GM12864 (cell line): ENCODE data around the gene DAB2.

Source experiments
- DNase-seq: peaks from one replicate; pipeline ENCODE4 v3.0.0-alpha.2; 2011; ENCODE audit warnings: low read depth
- H3K4me3 ChIP-seq: 2 replicates; pipeline ENCODE4 v1.5.1; 2011; ENCODE audit warnings: mild to moderate bottlenecking, low read depth, low read length, control low read depth
- TF ChIP-seq, protein P1 (sequence below): IDR thresholded peaks from 2 replicates; pipeline ENCODE4 v1.5.1; 2011; ENCODE audit warnings: low read depth, mild to moderate bottlenecking, moderate library complexity, low read length, control low read depth, inconsistent platforms; ENCODE audit errors: missing control alignments

The DAB2 gene

DNA sequence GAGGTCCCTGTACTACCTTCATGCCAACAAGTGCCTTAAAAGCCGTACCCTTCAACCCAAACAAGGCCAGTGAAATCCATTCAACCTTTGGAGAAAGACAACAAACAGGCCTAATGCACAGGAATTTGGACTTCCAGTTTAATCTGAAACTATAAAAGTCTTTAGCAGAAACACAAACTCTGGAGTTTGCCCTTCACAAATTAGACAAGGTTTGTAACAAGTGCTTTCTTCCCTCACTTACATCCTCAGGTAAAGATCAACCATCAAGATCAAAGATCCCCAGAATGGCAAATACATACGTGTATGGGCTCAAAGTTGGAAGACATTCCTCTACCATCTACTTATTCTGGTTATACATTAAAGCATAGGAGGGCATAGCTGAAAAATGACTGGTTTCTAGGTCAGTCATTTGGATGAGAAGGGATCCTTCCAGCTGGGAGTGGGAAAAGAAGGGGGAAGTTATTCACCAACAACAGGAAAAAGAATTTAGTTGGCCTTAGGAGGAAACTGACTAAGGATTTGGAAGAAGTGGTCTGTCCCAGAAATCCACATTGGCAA, 2.0 kb downstream of the DAB2 start:
- TF ChIP-seq, protein P1, sequence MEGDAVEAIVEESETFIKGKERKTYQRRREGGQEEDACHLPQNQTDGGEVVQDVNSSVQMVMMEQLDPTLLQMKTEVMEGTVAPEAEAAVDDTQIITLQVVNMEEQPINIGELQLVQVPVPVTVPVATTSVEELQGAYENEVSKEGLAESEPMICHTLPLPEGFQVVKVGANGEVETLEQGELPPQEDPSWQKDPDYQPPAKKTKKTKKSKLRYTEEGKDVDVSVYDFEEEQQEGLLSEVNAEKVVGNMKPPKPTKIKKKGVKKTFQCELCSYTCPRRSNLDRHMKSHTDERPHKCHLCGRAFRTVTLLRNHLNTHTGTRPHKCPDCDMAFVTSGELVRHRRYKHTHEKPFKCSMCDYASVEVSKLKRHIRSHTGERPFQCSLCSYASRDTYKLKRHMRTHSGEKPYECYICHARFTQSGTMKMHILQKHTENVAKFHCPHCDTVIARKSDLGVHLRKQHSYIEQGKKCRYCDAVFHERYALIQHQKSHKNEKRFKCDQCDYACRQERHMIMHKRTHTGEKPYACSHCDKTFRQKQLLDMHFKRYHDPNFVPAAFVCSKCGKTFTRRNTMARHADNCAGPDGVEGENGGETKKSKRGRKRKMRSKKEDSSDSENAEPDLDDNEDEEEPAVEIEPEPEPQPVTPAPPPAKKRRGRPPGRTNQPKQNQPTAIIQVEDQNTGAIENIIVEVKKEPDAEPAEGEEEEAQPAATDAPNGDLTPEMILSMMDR, result no peak
- no peak overlapping the region for H3K4me3 ChIP-seq

DNA sequence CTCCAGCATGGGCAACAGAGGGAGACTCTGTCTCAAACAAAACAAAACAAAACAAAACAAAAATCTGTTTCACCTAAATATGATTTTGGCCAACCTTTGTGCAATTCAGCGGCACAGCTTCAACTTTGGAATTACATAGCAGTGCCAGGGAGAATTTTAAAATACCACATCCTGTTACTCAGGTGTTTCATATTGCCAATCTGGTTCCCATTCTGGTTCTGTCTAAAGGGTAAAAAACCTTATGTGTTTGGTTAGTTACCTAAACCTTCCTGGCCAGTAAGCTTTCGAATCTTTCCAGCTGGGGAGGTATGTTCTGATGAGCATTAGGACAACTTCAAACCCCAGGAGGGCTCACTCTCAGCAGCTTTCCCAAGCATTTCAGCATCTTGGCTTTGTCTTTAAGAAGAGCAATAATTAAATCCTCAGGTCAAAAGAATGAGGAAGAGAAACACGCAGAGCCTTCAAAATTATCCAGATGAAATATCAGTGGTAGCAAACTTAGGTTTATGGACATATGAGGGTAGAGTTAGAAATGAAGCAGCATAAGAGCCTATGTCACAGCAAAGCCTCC, 2.7 kb downstream of the DAB2 start:
- DNase-seq, result no peak
- H3K4me3 ChIP-seq, result no peak overlapping the region

More for the DNA sequence above, 2.0 kb downstream of the DAB2 start:
- no peak for DNase-seq

DNA sequence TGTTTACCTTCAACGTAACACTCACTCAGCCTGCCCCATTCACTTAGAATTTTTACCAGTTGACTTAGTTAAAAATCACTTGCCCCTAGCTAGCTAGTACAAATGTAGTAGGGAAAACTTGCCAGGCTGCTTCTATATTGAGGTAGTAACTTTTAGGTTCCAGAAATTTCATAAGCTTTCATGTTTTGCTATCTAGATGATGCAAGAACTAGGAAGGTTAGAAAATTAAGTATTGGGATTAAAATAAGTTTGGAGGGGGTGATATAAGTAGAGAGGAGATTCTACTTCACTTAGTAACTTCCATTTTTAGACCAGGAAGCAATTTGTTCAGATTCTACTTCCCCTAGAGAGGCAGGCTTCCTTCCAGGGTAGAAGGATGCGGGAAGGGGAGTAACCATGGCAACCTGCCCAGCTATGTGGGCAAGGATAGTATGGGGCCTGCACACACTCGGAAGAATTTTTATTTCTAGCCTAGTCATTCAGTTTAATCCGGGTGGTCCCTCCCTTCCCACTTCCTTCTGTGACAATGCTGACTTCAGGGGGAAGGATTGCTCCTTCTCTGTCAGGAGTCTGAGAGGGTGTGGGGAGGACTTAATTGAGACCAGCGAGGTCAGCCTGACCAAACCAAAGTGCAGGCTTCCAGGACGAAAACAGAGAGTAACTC, 4.2 kb downstream of the DAB2 start:
- no peak for DNase-seq
- H3K4me3 ChIP-seq, result no peak overlapping the region

More for the DNA sequence above, 2.7 kb downstream of the DAB2 start:
- TF ChIP-seq, protein P1, result no peak

DNA sequence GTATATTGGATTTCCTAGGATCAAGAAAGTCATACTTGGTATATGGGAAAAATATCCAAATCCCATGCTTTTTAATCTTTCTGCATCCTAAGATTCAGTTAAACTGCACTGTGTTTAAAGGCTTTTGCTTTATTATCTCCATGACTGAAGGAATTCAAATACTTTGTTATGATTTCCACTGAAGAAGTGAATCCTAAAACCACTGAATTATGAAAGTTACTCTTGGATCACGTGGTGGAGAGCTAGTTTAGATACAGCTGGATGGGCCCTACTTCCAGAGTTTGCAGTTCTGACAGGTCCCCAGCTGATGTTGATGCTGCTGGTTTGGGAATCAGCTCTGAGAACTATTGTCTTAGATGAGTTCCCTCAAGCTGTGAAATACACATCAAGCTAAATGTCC, 5.0 kb downstream of the DAB2 start:
- DNase-seq, result no peak
- no peak overlapping the region for H3K4me3 ChIP-seq
- TF ChIP-seq, protein P1, result no peak

More for the DNA sequence above, 4.2 kb downstream of the DAB2 start:
- TF ChIP-seq, protein P1, result no peak

DNA sequence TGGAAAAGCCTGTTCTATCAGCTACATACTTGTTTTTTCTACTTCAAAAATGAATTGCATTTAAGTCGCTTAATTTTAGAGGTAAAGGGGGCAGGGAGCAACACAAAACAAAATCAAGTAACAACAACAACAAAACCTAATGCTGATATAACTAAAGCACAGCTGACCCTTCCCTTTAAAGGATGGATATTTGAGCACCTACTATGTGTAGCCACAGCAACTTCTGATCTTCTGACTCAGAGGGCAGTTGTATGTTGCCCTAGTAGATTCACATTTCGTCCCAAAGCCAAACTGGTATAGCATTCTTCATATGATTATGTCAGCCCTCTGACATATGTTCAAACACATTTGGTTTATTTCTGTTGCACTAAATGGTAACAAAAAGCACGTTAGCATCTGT, 6.8 kb downstream of the DAB2 start:
- TF ChIP-seq, protein P1, result no peak
- no peak for DNase-seq
- no peak overlapping the region for H3K4me3 ChIP-seq

DNA sequence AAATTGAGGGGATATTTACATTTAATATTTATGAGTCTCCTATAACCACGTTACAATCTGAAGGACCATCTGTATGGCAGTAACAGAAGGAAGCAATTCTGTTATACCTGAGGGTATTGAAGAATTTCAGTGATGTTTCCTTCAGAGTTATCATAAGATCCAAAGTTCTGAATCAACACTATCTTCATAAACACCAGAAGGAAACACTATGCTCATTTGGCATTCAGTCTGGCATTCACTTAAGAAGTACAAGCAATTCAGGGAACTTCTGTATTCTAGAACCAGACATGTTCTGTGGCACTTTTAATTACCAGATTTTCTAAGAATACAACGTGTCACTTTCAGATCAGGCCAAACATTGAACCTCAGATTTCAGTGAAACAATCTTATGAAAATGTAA, 9.6 kb downstream of the DAB2 start:
- H3K4me3 ChIP-seq, result no peak overlapping the region
- DNase-seq, result no peak
- TF ChIP-seq, protein P1, result no peak
